HEK293 (cell line): ENCODE results near the gene UBE2M.

ENCODE experiments used
- GFI1B ChIP-seq: fragments of 450-650 bp; formaldehyde crosslinking; IDR thresholded peaks from 2 replicates; pipeline ENCODE4 v1.5.1; 2016; ENCODE audit warnings: missing biosample characterization, missing genetic modification characterization
- IKZF3 ChIP-seq: fragments of 450-650 bp; IDR thresholded peaks from 2 replicates; pipeline ENCODE4 v1.5.0; 2018; ENCODE audit warnings: missing biosample characterization, mild to moderate bottlenecking, missing genetic modification characterization, moderate library complexity
- SP3 ChIP-seq: fragments of 450-650 bp; formaldehyde crosslinking; IDR thresholded peaks from 2 replicates; pipeline ENCODE4 v1.5.1; 2016; ENCODE audit warnings: missing biosample characterization, missing genetic modification characterization
- TCF7L2 ChIP-seq: IDR thresholded peaks from 2 replicates; pipeline ENCODE4 v1.6.1; 2011; ENCODE audit warnings: low read depth, mild to moderate bottlenecking, inconsistent platforms, low read length, moderate library complexity, borderline replicate concordance
- TRIM28 ChIP-seq: IDR thresholded peaks from 2 replicates; pipeline ENCODE4 v1.6.1; 2011; ENCODE audit warnings: low read length, control low read depth, borderline replicate concordance
- ZFP69B ChIP-seq: fragments of 450-650 bp; formaldehyde crosslinking; IDR thresholded peaks from 2 replicates; pipeline ENCODE4 v1.5.1; 2016; ENCODE audit warnings: missing biosample characterization, missing genetic modification characterization
- ZNF112 ChIP-seq: fragments of 450-650 bp; formaldehyde crosslinking; IDR thresholded peaks from 2 replicates; pipeline ENCODE4 v1.5.0; 2017; ENCODE audit warnings: missing biosample characterization, missing genetic modification characterization
- ZNF133 ChIP-seq: fragments of 450-650 bp; formaldehyde crosslinking; IDR thresholded peaks from 2 replicates; pipeline ENCODE4 v1.5.1; 2016; ENCODE audit warnings: missing biosample characterization, missing genetic modification characterization
- ZNF19 ChIP-seq: fragments of 450-650 bp; formaldehyde crosslinking; IDR thresholded peaks from 2 replicates; pipeline ENCODE4; 2016; ENCODE audit warnings: missing biosample characterization, missing genetic modification characterization, low read depth
- ZNF239 ChIP-seq: fragments of 450-650 bp; formaldehyde crosslinking; IDR thresholded peaks from 2 replicates; pipeline ENCODE4 v1.5.1; 2016; ENCODE audit warnings: missing biosample characterization, missing genetic modification characterization
- ZNF248 ChIP-seq: fragments of 450-650 bp; formaldehyde crosslinking; IDR thresholded peaks from 2 replicates; pipeline ENCODE4 v1.5.1; 2017; ENCODE audit warnings: missing biosample characterization, missing genetic modification characterization
- ZNF473 ChIP-seq: fragments of 450-650 bp; formaldehyde crosslinking; IDR thresholded peaks from 2 replicates; pipeline ENCODE4 v1.5.1; 2017; ENCODE audit warnings: missing biosample characterization, missing genetic modification characterization
- ZNF501 ChIP-seq: fragments of 450-650 bp; formaldehyde crosslinking; IDR thresholded peaks from 2 replicates; pipeline ENCODE4 v1.5.1; 2016; ENCODE audit warnings: missing biosample characterization, missing genetic modification characterization
- ZNF558 ChIP-seq: fragments of 450-650 bp; formaldehyde crosslinking; IDR thresholded peaks from 2 replicates; pipeline ENCODE4 v1.5.1; 2016; ENCODE audit warnings: missing biosample characterization, missing genetic modification characterization
- ZNF621 ChIP-seq: fragments of 450-650 bp; formaldehyde crosslinking; IDR thresholded peaks from 2 replicates; pipeline ENCODE4 v1.5.1; 2017; ENCODE audit warnings: missing biosample characterization, missing genetic modification characterization
- ZNF645 ChIP-seq: fragments of 450-650 bp; formaldehyde crosslinking; IDR thresholded peaks from 2 replicates; pipeline ENCODE4; 2016; ENCODE audit warnings: missing biosample characterization, missing genetic modification characterization
- ZNF692 ChIP-seq: fragments of 450-650 bp; formaldehyde crosslinking; IDR thresholded peaks from 2 replicates; pipeline ENCODE4 v1.5.1; 2016; ENCODE audit warnings: missing biosample characterization, missing genetic modification characterization
- ZNF768 ChIP-seq: fragments of 450-650 bp; formaldehyde crosslinking; IDR thresholded peaks from 2 replicates; pipeline ENCODE4 v1.5.1; 2018; ENCODE audit warnings: missing biosample characterization, mild to moderate bottlenecking, missing genetic modification characterization
- ZNF776 ChIP-seq: fragments of 450-650 bp; formaldehyde crosslinking; IDR thresholded peaks from 2 replicates; pipeline ENCODE4 v1.5.0; 2017; ENCODE audit warnings: missing biosample characterization, missing genetic modification characterization, borderline replicate concordance
- TF ChIP-seq, protein P1 (sequence below): fragments of 450-650 bp; formaldehyde crosslinking; IDR thresholded peaks from 2 replicates; pipeline ENCODE4 v1.5.1; 2017; ENCODE audit warnings: missing biosample characterization, missing genetic modification characterization
- TF ChIP-seq, protein P2 (sequence below): fragments of 450-650 bp; formaldehyde crosslinking; IDR thresholded peaks from 2 replicates; pipeline ENCODE4 v1.5.1; 2016; ENCODE audit warnings: missing biosample characterization, missing genetic modification characterization
- TF ChIP-seq, protein P3 (sequence below): fragments of 450-650 bp; formaldehyde crosslinking; IDR thresholded peaks from 2 replicates; pipeline ENCODE4 v1.5.1; 2016; ENCODE audit warnings: missing biosample characterization, missing genetic modification characterization
- TF ChIP-seq, protein P4 (sequence below): fragments of 450-650 bp; formaldehyde crosslinking; IDR thresholded peaks from 2 replicates; pipeline ENCODE4 v1.5.1; 2016; ENCODE audit warnings: missing biosample characterization, missing genetic modification characterization
- TF ChIP-seq, protein P5 (sequence below): fragments of 450-650 bp; formaldehyde crosslinking; IDR thresholded peaks from 2 replicates; pipeline ENCODE4 v1.5.1; 2016; ENCODE audit warnings: missing biosample characterization, missing genetic modification characterization

UBE2M gene

DNA sequence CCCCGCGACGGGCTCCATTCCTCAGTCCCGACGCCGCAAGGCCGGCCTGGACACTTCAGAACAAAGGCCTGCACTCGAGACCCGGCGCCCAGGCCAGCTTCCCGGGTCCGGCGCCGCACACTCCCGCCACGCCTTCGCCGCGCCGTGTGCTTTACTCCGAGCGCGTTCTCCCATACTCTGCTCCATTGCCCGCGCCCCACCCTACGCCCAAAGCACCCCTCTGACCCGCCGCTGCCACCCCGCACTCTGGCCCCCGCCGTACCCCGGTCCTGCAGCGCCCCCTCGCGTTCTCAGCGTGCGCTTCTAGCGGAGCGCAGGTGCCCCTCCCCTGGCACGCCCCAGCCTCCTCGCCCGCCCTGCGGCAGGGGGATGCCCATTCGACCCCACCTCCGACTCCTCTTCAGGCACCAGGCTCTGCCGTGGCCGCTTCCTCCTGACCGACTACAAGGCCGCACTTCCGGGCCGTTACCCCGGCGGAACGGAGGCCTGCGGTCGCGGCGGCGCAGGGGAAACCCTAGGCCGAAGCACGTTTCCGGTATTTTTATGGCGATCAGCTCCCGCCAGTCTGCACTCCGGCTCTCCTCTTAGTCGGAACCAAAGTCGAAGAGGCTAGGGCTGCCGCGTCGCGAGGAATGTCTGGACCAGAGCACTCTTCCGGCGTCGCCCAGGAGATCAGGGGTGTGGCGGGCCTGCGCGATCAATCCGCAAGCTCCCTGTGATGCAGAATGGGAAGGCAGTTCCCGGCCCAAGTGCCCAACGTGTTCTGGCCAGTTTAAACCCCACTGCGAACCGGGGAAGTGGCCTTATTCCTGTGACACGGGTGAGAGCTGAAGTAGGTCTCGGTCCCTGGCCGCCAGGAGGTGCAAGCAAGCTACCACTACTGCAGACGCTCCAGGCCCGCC, 38.8 kb downstream of the UBE2M start, which contains the start of gene ZBTB45 (continued):
- TF ChIP-seq ZNF768 (tag by site-specific recombination) (peak; percentile 72), ZNF248 (tag by site-specific recombination) (no peak), ZNF558 (tag by site-specific recombination) (peak; percentile 55; the same call in 1 of the 2 replicates), IKZF3 (tag by site-specific recombination) (peak; percentile 58; the same call in 1 of the 2 replicates), ZNF473 (tag by site-specific recombination) (no peak), GFI1B (tag by site-specific recombination) (peak; percentile 9; the same call in 1 of the 2 replicates), TRIM28 (peak; percentile 73), ZNF621 (tag by site-specific recombination) (no peak), ZNF19 (no peak), ZNF239 (peak; percentile 88), ZNF776 (tag by site-specific recombination) (no peak), ZNF645 (peak; percentile 68; the same call in 1 of the 2 replicates), ZNF692 (peak; percentile 94), ZFP69B (tag by site-specific recombination) (peak; percentile 91), ZNF133 (no peak; the same call in 1 of the 2 replicates), ZNF501 (peak; percentile 99), TCF7L2 (no peak), ZNF112 (tag by site-specific recombination) (no peak), SP3 (tag by site-specific recombination) (peak; percentile 95)
- TF ChIP-seq, protein P1, sequence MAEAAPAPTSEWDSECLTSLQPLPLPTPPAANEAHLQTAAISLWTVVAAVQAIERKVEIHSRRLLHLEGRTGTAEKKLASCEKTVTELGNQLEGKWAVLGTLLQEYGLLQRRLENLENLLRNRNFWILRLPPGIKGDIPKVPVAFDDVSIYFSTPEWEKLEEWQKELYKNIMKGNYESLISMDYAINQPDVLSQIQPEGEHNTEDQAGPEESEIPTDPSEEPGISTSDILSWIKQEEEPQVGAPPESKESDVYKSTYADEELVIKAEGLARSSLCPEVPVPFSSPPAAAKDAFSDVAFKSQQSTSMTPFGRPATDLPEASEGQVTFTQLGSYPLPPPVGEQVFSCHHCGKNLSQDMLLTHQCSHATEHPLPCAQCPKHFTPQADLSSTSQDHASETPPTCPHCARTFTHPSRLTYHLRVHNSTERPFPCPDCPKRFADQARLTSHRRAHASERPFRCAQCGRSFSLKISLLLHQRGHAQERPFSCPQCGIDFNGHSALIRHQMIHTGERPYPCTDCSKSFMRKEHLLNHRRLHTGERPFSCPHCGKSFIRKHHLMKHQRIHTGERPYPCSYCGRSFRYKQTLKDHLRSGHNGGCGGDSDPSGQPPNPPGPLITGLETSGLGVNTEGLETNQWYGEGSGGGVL (tag by site-specific recombination): peak; percentile 47; the same call in 1 of the 2 replicates
- TF ChIP-seq, protein P2, sequence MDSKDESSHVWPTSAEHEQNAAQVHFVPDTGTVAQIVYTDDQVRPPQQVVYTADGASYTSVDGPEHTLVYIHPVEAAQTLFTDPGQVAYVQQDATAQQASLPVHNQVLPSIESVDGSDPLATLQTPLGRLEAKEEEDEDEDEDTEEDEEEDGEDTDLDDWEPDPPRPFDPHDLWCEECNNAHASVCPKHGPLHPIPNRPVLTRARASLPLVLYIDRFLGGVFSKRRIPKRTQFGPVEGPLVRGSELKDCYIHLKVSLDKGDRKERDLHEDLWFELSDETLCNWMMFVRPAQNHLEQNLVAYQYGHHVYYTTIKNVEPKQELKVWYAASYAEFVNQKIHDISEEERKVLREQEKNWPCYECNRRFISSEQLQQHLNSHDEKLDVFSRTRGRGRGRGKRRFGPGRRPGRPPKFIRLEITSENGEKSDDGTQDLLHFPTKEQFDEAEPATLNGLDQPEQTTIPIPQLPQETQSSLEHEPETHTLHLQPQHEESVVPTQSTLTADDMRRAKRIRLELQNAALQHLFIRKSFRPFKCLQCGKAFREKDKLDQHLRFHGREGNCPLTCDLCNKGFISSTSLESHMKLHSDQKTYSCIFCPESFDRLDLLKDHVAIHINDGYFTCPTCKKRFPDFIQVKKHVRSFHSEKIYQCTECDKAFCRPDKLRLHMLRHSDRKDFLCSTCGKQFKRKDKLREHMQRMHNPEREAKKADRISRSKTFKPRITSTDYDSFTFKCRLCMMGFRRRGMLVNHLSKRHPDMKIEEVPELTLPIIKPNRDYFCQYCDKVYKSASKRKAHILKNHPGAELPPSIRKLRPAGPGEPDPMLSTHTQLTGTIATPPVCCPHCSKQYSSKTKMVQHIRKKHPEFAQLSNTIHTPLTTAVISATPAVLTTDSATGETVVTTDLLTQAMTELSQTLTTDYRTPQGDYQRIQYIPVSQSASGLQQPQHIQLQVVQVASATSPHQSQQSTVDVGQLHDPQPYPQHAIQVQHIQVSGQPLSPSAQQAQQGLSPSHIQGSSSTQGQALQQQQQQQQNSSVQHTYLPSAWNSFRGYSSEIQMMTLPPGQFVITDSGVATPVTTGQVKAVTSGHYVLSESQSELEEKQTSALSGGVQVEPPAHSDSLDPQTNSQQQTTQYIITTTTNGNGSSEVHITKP (tag by site-specific recombination): peak; percentile 77; the same call in 1 of the 2 replicates
- TF ChIP-seq, protein P3, sequence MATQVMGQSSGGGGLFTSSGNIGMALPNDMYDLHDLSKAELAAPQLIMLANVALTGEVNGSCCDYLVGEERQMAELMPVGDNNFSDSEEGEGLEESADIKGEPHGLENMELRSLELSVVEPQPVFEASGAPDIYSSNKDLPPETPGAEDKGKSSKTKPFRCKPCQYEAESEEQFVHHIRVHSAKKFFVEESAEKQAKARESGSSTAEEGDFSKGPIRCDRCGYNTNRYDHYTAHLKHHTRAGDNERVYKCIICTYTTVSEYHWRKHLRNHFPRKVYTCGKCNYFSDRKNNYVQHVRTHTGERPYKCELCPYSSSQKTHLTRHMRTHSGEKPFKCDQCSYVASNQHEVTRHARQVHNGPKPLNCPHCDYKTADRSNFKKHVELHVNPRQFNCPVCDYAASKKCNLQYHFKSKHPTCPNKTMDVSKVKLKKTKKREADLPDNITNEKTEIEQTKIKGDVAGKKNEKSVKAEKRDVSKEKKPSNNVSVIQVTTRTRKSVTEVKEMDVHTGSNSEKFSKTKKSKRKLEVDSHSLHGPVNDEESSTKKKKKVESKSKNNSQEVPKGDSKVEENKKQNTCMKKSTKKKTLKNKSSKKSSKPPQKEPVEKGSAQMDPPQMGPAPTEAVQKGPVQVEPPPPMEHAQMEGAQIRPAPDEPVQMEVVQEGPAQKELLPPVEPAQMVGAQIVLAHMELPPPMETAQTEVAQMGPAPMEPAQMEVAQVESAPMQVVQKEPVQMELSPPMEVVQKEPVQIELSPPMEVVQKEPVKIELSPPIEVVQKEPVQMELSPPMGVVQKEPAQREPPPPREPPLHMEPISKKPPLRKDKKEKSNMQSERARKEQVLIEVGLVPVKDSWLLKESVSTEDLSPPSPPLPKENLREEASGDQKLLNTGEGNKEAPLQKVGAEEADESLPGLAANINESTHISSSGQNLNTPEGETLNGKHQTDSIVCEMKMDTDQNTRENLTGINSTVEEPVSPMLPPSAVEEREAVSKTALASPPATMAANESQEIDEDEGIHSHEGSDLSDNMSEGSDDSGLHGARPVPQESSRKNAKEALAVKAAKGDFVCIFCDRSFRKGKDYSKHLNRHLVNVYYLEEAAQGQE: no peak
- TF ChIP-seq, protein P4, sequence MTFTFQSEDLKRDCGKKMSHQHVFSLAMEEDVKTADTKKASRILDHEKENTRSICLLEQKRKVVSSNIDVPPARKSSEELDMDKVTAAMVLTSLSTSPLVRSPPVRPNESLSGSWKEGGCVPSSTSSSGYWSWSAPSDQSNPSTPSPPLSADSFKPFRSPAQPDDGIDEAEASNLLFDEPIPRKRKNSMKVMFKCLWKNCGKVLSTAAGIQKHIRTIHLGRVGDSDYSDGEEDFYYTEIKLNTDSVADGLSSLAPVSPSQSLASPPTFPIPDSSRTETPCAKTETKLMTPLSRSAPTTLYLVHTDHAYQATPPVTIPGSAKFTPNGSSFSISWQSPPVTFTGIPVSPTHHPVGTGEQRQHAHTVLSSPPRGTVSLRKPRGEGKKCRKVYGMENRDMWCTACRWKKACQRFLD (tag by site-specific recombination): no peak
- TF ChIP-seq, protein P5, sequence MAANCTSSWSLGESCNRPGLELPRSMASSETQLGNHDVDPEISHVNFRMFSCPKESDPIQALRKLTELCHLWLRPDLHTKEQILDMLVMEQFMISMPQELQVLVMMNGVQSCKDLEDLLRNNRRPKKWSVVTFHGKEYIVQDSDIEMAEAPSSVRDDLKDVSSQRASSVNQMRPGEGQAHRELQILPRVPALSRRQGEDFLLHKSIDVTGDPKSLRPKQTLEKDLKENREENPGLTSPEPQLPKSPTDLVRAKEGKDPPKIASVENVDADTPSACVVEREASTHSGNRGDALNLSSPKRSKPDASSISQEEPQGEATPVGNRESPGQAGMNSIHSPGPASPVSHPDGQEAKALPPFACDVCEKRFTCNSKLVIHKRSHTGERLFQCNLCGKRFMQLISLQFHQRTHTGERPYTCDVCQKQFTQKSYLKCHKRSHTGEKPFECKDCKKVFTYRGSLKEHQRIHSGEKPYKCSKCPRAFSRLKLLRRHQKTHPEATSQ: peak; percentile 90; the same call in 1 of the 2 replicates
